AG08396 (cell line): ENCODE results near the gene GIN1.
"Not testable (repeated sequence)": the region's sequence is repeated elsewhere in the genome, so short reads cannot be mapped to it uniquely, and the experiment has no call there.

Experiments used
- DNase-seq: peaks from one replicate; pipeline ENCODE4 v3.0.0; 2012; ENCODE audit warnings: low spot score, mixed read lengths

The GIN1 gene

GRCh38 chr5:103109277-103109676 is 10.7 kb downstream of the GIN1 start:
- DNase-seq, result no peak

GRCh38 chr5:103108086-103108485 is 11.9 kb downstream of the GIN1 start:
- no peak for DNase-seq

- no peak for DNase-seq
These were observed 17.7 kb downstream of the GIN1 start for GRCh38 chr5:103102234-103102633.

- no peak for DNase-seq
These were observed 18.7 kb downstream of the GIN1 start for GRCh38 chr5:103101079-103101750.

GRCh38 chr5:103098993-103099392 is 20.9 kb downstream of the GIN1 start:
- DNase-seq, result no peak

- DNase-seq, result no peak
These were observed 25.2 kb downstream of the GIN1 start for GRCh38 chr5:103094737-103095136.

GRCh38 chr5:103093727-103094126 is 26.2 kb downstream of the GIN1 start:
- no peak for DNase-seq

- no peak for DNase-seq
These were observed 27.3 kb downstream of the GIN1 start for GRCh38 chr5:103092676-103093075.

- no peak for DNase-seq
These were observed 29.1 kb downstream of the GIN1 start for GRCh38 chr5:103090791-103091190.

GRCh38 chr5:103089272-103089671 is 30.7 kb downstream of the GIN1 start:
- DNase-seq, result no peak

GRCh38 chr5:103086547-103086946 is 33.4 kb downstream of the GIN1 start:
- DNase-seq, result no peak

GRCh38 chr5:103079796-103080195 is 40.1 kb downstream of the GIN1 start:
- no peak for DNase-seq

- no peak for DNase-seq
These were observed 44.5 kb downstream of the GIN1 start for GRCh38 chr5:103075442-103075841.

- not testable (repeated sequence) for DNase-seq
These were observed 46.4 kb downstream of the GIN1 start for GRCh38 chr5:103073500-103073899.

GRCh38 chr5:103066326-103066725 is 53.6 kb downstream of the GIN1 start:
- no peak for DNase-seq

GRCh38 chr5:103060424-103060954 is 59.4 kb downstream of the GIN1 start:
- no peak for DNase-seq

- DNase-seq, result no peak
These were observed 60.4 kb downstream of the GIN1 start for GRCh38 chr5:103059525-103059924.

GRCh38 chr5:103057208-103058130 is 62.5 kb downstream of the GIN1 start:
- no peak for DNase-seq

- not testable (repeated sequence) for DNase-seq
These were observed 73.2 kb downstream of the GIN1 start for GRCh38 chr5:103046706-103047105.

GRCh38 chr5:103041071-103041676 is 78.8 kb downstream of the GIN1 start:
- DNase-seq, result peak; percentile 8

GRCh38 chr5:103037673-103038455 is 82.1 kb downstream of the GIN1 start:
- no peak for DNase-seq

GRCh38 chr5:103036601-103037000 is 83.3 kb downstream of the GIN1 start:
- DNase-seq, result no peak
